Neural cell (in vitro differentiated cells): ENCODE data around the gene ACOT12.

ENCODE experiments used
- EZH2 ChIP-seq: fragments of 200-600, 300-800 bp; shearing (Covaris generic), sonication (generic); IDR thresholded peaks from 2 replicates; pipeline ENCODE4 v1.6.1; 2014; ENCODE audit warnings: antibody characterized with exemption, low read length, borderline replicate concordance, mild to moderate bottlenecking; ENCODE audit not compliant: insufficient read depth, poor library complexity, severe bottlenecking
- RAD21 ChIP-seq: fragments of 450-650 bp; conservative IDR thresholded peaks from 2 replicates; pipeline ENCODE4 v1.6.1; 2014; ENCODE audit warnings: antibody characterized with exemption, mild to moderate bottlenecking, moderate library complexity
- SMC3 ChIP-seq: fragments of 450-650 bp; conservative IDR thresholded peaks from 2 replicates; pipeline ENCODE4 v1.6.1; 2014; ENCODE audit warnings: antibody characterized with exemption, mild to moderate bottlenecking, moderate library complexity; ENCODE audit not compliant: poor library complexity
- TF ChIP-seq, protein P1 (sequence below): fragments of 450-650 bp; IDR thresholded peaks from 2 replicates; pipeline ENCODE4 v1.5.1; 2014; ENCODE audit warnings: antibody characterized with exemption, mild to moderate bottlenecking, moderate library complexity; ENCODE audit not compliant: poor library complexity, severe bottlenecking

DNA sequence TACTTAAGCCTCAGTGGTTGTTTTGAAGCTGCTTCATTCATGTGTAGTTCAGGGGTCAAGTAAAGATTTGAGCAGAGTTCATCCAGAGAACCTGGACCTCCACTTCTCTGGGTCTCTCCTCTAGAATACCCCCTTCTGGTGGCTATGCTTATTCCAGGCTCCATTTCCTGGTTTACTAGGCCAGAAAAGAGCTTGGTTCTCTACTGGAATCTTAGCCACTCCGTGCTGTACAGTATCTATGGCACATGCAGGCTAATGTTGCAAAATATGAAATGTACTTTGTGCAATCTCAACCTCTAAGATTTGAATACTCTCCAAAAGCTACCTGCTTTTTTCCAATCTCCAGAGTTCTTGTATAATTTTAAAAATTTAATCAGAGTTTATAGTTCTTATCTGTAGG lies 110.0 kb downstream of the ACOT12 start:
- TF ChIP-seq, protein P1, sequence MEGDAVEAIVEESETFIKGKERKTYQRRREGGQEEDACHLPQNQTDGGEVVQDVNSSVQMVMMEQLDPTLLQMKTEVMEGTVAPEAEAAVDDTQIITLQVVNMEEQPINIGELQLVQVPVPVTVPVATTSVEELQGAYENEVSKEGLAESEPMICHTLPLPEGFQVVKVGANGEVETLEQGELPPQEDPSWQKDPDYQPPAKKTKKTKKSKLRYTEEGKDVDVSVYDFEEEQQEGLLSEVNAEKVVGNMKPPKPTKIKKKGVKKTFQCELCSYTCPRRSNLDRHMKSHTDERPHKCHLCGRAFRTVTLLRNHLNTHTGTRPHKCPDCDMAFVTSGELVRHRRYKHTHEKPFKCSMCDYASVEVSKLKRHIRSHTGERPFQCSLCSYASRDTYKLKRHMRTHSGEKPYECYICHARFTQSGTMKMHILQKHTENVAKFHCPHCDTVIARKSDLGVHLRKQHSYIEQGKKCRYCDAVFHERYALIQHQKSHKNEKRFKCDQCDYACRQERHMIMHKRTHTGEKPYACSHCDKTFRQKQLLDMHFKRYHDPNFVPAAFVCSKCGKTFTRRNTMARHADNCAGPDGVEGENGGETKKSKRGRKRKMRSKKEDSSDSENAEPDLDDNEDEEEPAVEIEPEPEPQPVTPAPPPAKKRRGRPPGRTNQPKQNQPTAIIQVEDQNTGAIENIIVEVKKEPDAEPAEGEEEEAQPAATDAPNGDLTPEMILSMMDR = no peak
- TF ChIP-seq SMC3 = no peak
- TF ChIP-seq EZH2 = no peak
- TF ChIP-seq RAD21 = no peak
